H1 (cell line): ENCODE measurements around the gene FGGY. TPM values are rescaled to one million over a fixed set of nuclear protein-coding genes. Genes with fewer than 3 reads are reported as not detected.

Experiments
- CTCF ChIA-PET: fragments of 300-600 bp; sonication (Branson Sonifier 250); formaldehyde crosslinking; loops from one replicate; lab custom pipeline; 2021; ENCODE audit not compliant: partially characterized antibody; lab: Charles Lee
- POLR2A ChIA-PET: fragments of 300-600 bp; sonication (Branson Sonifier 250); formaldehyde crosslinking; loops from one replicate; lab custom pipeline; 2021; ENCODE audit warnings: inconsistent platforms; ENCODE audit not compliant: partially characterized antibody; lab: Charles Lee
- DNase-seq, 2 experiments: peaks; one replicate each; pipeline versions ENCODE4 v3.0.0 to v3.0.0-alpha.2; 2010 to 2022; ENCODE audit warnings: low spot score in 2 of 2, low read depth in 1 of 2, mixed read lengths in 1 of 2
- FAIRE-seq: peaks from 2 replicates; lab custom pipeline; 2011; peaks lifted over from hg19 to GRCh38; lab: Jason Lieb, UNC
- H2AFZ ChIP-seq: 2 replicates; pipeline ENCODE4 v1.8.1; 2012; ENCODE audit warnings: low read length, inconsistent platforms
- H2AK5ac ChIP-seq: 2 replicates; pipeline ENCODE4 v1.6.1; 2013; ENCODE audit warnings: low read depth, low read length
- H2BK120ac ChIP-seq: replicated peaks from 2 replicates; pipeline ENCODE3; 2013; ENCODE audit warnings: low read depth, low read length, inconsistent platforms
- H2BK12ac ChIP-seq: 2 replicates; pipeline ENCODE4 v1.6.1; 2013; ENCODE audit warnings: low read depth, low read length
- H2BK15ac ChIP-seq: 2 replicates; pipeline ENCODE4 v1.6.1; 2013; ENCODE audit warnings: low read length
- H2BK20ac ChIP-seq: 2 replicates; pipeline ENCODE4 v1.6.1; 2013; ENCODE audit warnings: low read length
- H2BK5ac ChIP-seq: 2 replicates; pipeline ENCODE4 v1.6.1; 2013; ENCODE audit warnings: low read depth, low read length
- H3K14ac ChIP-seq: 2 replicates; pipeline ENCODE4 v1.6.1; 2013; ENCODE audit warnings: inconsistent platforms; ENCODE audit not compliant: insufficient read length
- H3K18ac ChIP-seq: 2 replicates; pipeline ENCODE4 v1.6.1; 2013; ENCODE audit warnings: low read length; ENCODE audit errors: extremely low read depth
- H3K23ac ChIP-seq: 2 replicates; pipeline ENCODE4 v1.6.1; 2013; ENCODE audit warnings: inconsistent platforms; ENCODE audit not compliant: insufficient read length
- H3K23me2 ChIP-seq: 2 replicates; pipeline ENCODE4 v1.6.1; 2013; ENCODE audit warnings: low read depth, low read length
- H3K27ac ChIP-seq: 2 replicates; pipeline ENCODE4 v1.6.1; 2011; ENCODE audit warnings: low read depth, low read length, inconsistent platforms
- H3K27me3 ChIP-seq, 4 experiments: replicated peaks in 1 of 4; 1 replicate in 1 of 4; 2 replicates in 3 of 4; pipeline versions ENCODE4 v1.6.1 to v1.8.1; 2011 to 2013; ENCODE audit warnings: low read length in 3 of 4, mild to moderate bottlenecking in 3 of 4, inconsistent platforms in 2 of 4, mixed read lengths in 2 of 4, moderate library complexity in 1 of 4; ENCODE audit not compliant: control insufficient read depth in 3 of 4, insufficient read depth in 3 of 4; ENCODE audit errors: extremely low read depth in 1 of 4
- H3K36me3 ChIP-seq, 4 experiments: 2 replicates each; pipeline versions ENCODE4 v1.6.1 to v1.8.1; 2011 to 2013; ENCODE audit warnings: mild to moderate bottlenecking in 4 of 4, low read length in 3 of 4, moderate library complexity in 2 of 4, control low read depth in 1 of 4, inconsistent platforms in 1 of 4; ENCODE audit not compliant: insufficient read depth in 4 of 4, control insufficient read depth in 2 of 4
- H3K4ac ChIP-seq: replicated peaks from 2 replicates; pipeline ENCODE3; 2013; ENCODE audit warnings: low read length, low read depth, mixed read lengths, inconsistent platforms; ENCODE audit not compliant: insufficient read length
- H3K4me1 ChIP-seq, 4 experiments: replicated peaks in 1 of 4; 1 replicate in 1 of 4; 2 replicates in 3 of 4; pipeline versions ENCODE4 v1.6.1 to v1.8.1; 2011 to 2013; ENCODE audit warnings: low read length in 3 of 4, inconsistent platforms in 2 of 4, mixed read lengths in 1 of 4; ENCODE audit not compliant: insufficient read depth in 4 of 4, control insufficient read depth in 3 of 4
- H3K4me2 ChIP-seq, 2 experiments: 2 replicates each; pipeline versions ENCODE4 v1.6.1 to v1.8.1; 2011 to 2013; ENCODE audit warnings: low read depth in 2 of 2, low read length in 2 of 2, control low read depth in 1 of 2, inconsistent platforms in 1 of 2, mild to moderate bottlenecking in 1 of 2; ENCODE audit not compliant: insufficient read depth in 1 of 2
- H3K4me3 ChIP-seq, 4 experiments: fragments of 200-600, 300-600 bp in 1 of 4; sonication (generic), shearing (Covaris generic), sonication (Bioruptor Twin) in 1 of 4; 2 replicates each; pipeline versions ENCODE4 v1.5.1 to v1.8.1; 2011 to 2016; ENCODE audit warnings: low read length in 4 of 4, low read depth in 3 of 4, control low read depth in 2 of 4, inconsistent platforms in 2 of 4, mild to moderate bottlenecking in 2 of 4, mixed read lengths in 1 of 4, moderate library complexity in 1 of 4; ENCODE audit not compliant: insufficient read depth in 2 of 4; ENCODE audit errors: extremely low read depth in 1 of 4
- H3K56ac ChIP-seq: replicated peaks from 2 replicates; pipeline ENCODE3; 2013; ENCODE audit warnings: low read depth, mild to moderate bottlenecking, mixed read lengths, low read length, inconsistent platforms; ENCODE audit not compliant: insufficient read length
- H3K79me1 ChIP-seq: 2 replicates; pipeline ENCODE4 v1.6.1; 2013; ENCODE audit warnings: low read depth, low read length, control low read depth
- H3K79me2 ChIP-seq, 2 experiments: 2 replicates each; pipeline versions ENCODE4 v1.6.1 to v1.8.1; 2012 to 2013; ENCODE audit warnings: low read length in 2 of 2, mild to moderate bottlenecking in 2 of 2, inconsistent platforms in 1 of 2; ENCODE audit not compliant: insufficient read depth in 2 of 2, control insufficient read depth in 1 of 2
- H3K9ac ChIP-seq, 4 experiments: replicated peaks in 1 of 4; 1 replicate in 1 of 4; 2 replicates in 3 of 4; pipeline versions ENCODE4 v1.6.1 to v1.8.1; 2011 to 2013; ENCODE audit warnings: low read depth in 3 of 4, low read length in 3 of 4, control low read depth in 2 of 4, mild to moderate bottlenecking in 2 of 4, moderate library complexity in 2 of 4, inconsistent platforms in 1 of 4; ENCODE audit errors: extremely low read depth in 1 of 4
- H3K9me3 ChIP-seq, 2 experiments: 2 replicates each; pipeline versions ENCODE4 v1.6.1 to v1.8.1; 2012 to 2013; ENCODE audit warnings: mild to moderate bottlenecking in 2 of 2, moderate library complexity in 2 of 2, control low read depth in 1 of 2, inconsistent platforms in 1 of 2, low read depth in 1 of 2, low read length in 1 of 2, mixed read lengths in 1 of 2; ENCODE audit not compliant: insufficient read depth in 2 of 2
- H4K20me1 ChIP-seq, 2 experiments: replicated peaks in 1 of 2; 2 replicates each; pipeline versions ENCODE3 to v1.8.1; 2011 to 2013; ENCODE audit warnings: inconsistent platforms in 2 of 2, low read length in 2 of 2, mild to moderate bottlenecking in 1 of 2; ENCODE audit not compliant: insufficient read depth in 2 of 2, control insufficient read depth in 1 of 2
- H4K5ac ChIP-seq: 2 replicates; pipeline ENCODE4 v1.6.1; 2013; ENCODE audit warnings: low read length, low read depth, mixed read lengths, inconsistent platforms; ENCODE audit not compliant: insufficient read length
- H4K8ac ChIP-seq: 2 replicates; pipeline ENCODE4 v1.8.0; 2013; ENCODE audit warnings: mild to moderate bottlenecking, moderate library complexity, low read length, inconsistent platforms; ENCODE audit not compliant: insufficient read depth; ENCODE audit errors: extremely low read depth
- H4K91ac ChIP-seq: replicated peaks from 2 replicates; pipeline ENCODE3; 2013; ENCODE audit warnings: low read length, mixed read lengths, inconsistent platforms; ENCODE audit not compliant: insufficient read length
- BACH1 ChIP-seq: IDR thresholded peaks from 2 replicates; pipeline ENCODE4 v1.6.1; 2012; ENCODE audit warnings: low read length, improper control_type of control experiment
- BCL11A ChIP-seq, 2 experiments: IDR thresholded peaks; one replicate each; pipeline ENCODE4 v1.6.1; 2011; ENCODE audit warnings: low read depth in 2 of 2, low read length in 2 of 2, mild to moderate bottlenecking in 2 of 2
- BRCA1 ChIP-seq: IDR thresholded peaks from 2 replicates; pipeline ENCODE4 v1.6.1; 2012; ENCODE audit warnings: low read depth, low read length, improper control_type of control experiment
- CHD2 ChIP-seq: IDR thresholded peaks from 2 replicates; pipeline ENCODE4 v1.6.1; 2012; ENCODE audit warnings: low read length, improper control_type of control experiment
- CTCF ChIP-seq, 3 experiments: IDR thresholded peaks; 1 replicate in 2 of 3; 2 replicates in 1 of 3; pipeline versions ENCODE4 v1.5.1 to v1.6.1; 2011; ENCODE audit warnings: low read length in 3 of 3, mild to moderate bottlenecking in 3 of 3, inconsistent platforms in 2 of 3, low read depth in 1 of 3, moderate library complexity in 1 of 3; ENCODE audit not compliant: insufficient read depth in 1 of 3; ENCODE audit errors: control extremely low read depth in 1 of 3
- KDM5A ChIP-seq: fragments of 200-600 bp; IDR thresholded peaks from 2 replicates; pipeline ENCODE4 v1.7.1; 2012; ENCODE audit warnings: mild to moderate bottlenecking, low read length, inconsistent platforms, mixed read lengths
- NRF1 ChIP-seq: IDR thresholded peaks from 2 replicates; pipeline ENCODE4 v1.6.1; 2011; ENCODE audit warnings: mild to moderate bottlenecking, low read depth, low read length, improper control_type of control experiment
- POLR2A ChIP-seq, 2 experiments: IDR thresholded peaks; 1 replicate in 1 of 2; 2 replicates in 1 of 2; pipeline ENCODE4 v1.6.1; 2011; ENCODE audit warnings: low read depth in 2 of 2, low read length in 2 of 2, mild to moderate bottlenecking in 2 of 2; ENCODE audit errors: control extremely low read depth in 1 of 2
- RXRA ChIP-seq: IDR thresholded peaks from 2 replicates; pipeline ENCODE4 v1.6.1; 2011; ENCODE audit warnings: low read depth, mild to moderate bottlenecking, low read length, moderate library complexity; ENCODE audit not compliant: insufficient read depth
- SIRT6 ChIP-seq: IDR thresholded peaks from one replicate; pipeline ENCODE4 v1.7.1; 2012; ENCODE audit warnings: low read length, inconsistent platforms
- SUZ12 ChIP-seq: fragments of 200-600 bp; sonication (generic); IDR thresholded peaks from 2 replicates; pipeline ENCODE4 v1.6.1; 2012; ENCODE audit warnings: mild to moderate bottlenecking, inconsistent platforms, low read length, moderate library complexity, mixed read lengths
- WGBS, 2 experiments: shearing (Covaris generic) in 1 of 2; methylation state at CpG; one replicate each; pipeline versions ENCODE4 v1.1.6 to v1.1.7; 2013 to 2015; ENCODE audit warnings: low lambda C conversion rate in 2 of 2, mixed read lengths in 2 of 2, inconsistent platforms in 1 of 2, low coverage in 1 of 2, missing lambda C conversion rate in 1 of 2; ENCODE audit not compliant: insufficient replicate concordance in 2 of 2, insufficient coverage in 1 of 2, insufficient read length in 1 of 2; ENCODE audit errors: extremely low coverage in 1 of 2, missing lambda C conversion rate in 1 of 2; 5-methylcytosine and 5-hydroxymethylcytosine counted together
- polyA plus RNA-seq, 7 experiments: library from polyadenylated mRNA; depleted of rRNA in 3 of 7; stranded (reverse) in 5 of 7; unstranded in 2 of 7; fragments of >200 nt in 5 of 7; fragments of 200-250 nt in 2 of 7; gene quantifications; 1 replicate in 5 of 7; 2 replicates in 1 of 7; 4 replicates in 1 of 7; pipeline versions ENCODE4 v1.2.1 to v1.2.3, GENCODE V29; 2011 to 2013; ENCODE audit warnings: missing spikeins in 2 of 7, mixed read lengths in 2 of 7
- total RNA-seq: library from RNA; stranded (reverse); fragmentation: NEBNext Ultra II Directional; extraction: Animal tissue kit (Norgen Biotek cat#: 25700); gene quantifications from 2 replicates; pipeline ENCODE4 v1.2.1, GENCODE V29; 2021
- TF ChIP-seq, protein P1 (sequence below): IDR thresholded peaks from 2 replicates; pipeline ENCODE4 v1.6.1; 2011; ENCODE audit warnings: low read length, improper control_type of control experiment

FGGY gene
- total and polyA plus RNA-seq, 2 of the 8 experiments (the other 6 are each of a cell fraction or from before 2014, with no cell fraction given) = 10.3 to 12.5 TPM

GRCh38 chr1:59561796-59562195 lies 264.9 kb downstream of the FGGY start:
- H2BK15ac ChIP-seq = no peak overlapping the region
- DNase-seq (no peak), FAIRE-seq (no peak)
- ChIA-PET CTCF (interaction anchor here (0.7 to 1.0 kb wide), 3 partner anchors 9 to 484 kb away, joined by 3 read pairs; no protein-coding TSS in a partner anchor), POLR2A (no interaction called here)
- no peak overlapping the region for H4K91ac ChIP-seq
- H3K9me3 ChIP-seq = peaks cover 2 to 5% of the 10 kb centered on the region in 2 experiments; a peak in 1 of 4 replicates
- H3K56ac ChIP-seq = no peak overlapping the region
- no peak overlapping the region for H2BK20ac ChIP-seq
- no peaks in the 10 kb centered on the region for H3K4me1 ChIP-seq
- H2BK5ac ChIP-seq = no peak overlapping the region
- no peaks in the 10 kb centered on the region for H4K20me1 ChIP-seq
- no peak overlapping the region for H2BK12ac ChIP-seq
- no peaks in the 10 kb centered on the region for H3K27me3 ChIP-seq
- H2AFZ ChIP-seq = no peak overlapping the region
- no peak overlapping the region for H4K5ac ChIP-seq
- H3K79me2 ChIP-seq = no peaks in the 10 kb centered on the region
- no peak overlapping the region for H2AK5ac ChIP-seq
- H3K4me2 ChIP-seq = no peak overlapping the region
- H3K9ac ChIP-seq = no peak overlapping the region
- no peaks in the 10 kb centered on the region for H3K36me3 ChIP-seq
- H3K4ac ChIP-seq = no peak overlapping the region
- no peak overlapping the region for H2BK120ac ChIP-seq
- no peak overlapping the region for H4K8ac ChIP-seq
- WGBS, 2 experiments = 100% methylated on average over 1 of the region's 1 CpG; no CpG with 5 or more reads in 1 of the 2 experiments
- H3K23ac ChIP-seq = no peak overlapping the region
- H3K23me2 ChIP-seq = no peaks in the 10 kb centered on the region
- H3K4me3 ChIP-seq = no peak overlapping the region
- H3K14ac ChIP-seq = no peak overlapping the region
- H3K79me1 ChIP-seq = no peaks in the 10 kb centered on the region
- H3K27ac ChIP-seq = no peak overlapping the region
- no peak overlapping the region for H3K18ac ChIP-seq
- no peak for TF ChIP-seq RXRA
- TF ChIP-seq NRF1 = no peak
- TF ChIP-seq BACH1 = no peak
- no peak for TF ChIP-seq SUZ12
- no peak for TF ChIP-seq POLR2A (IDR thresholded peaks at IDR 0.05; ENCODE audit: control extremely low read depth in 1 of 2, low read depth in 2 of 2, low read length in 2 of 2)
- TF ChIP-seq KDM5A = no peak
- no peak for TF ChIP-seq CTCF (IDR thresholded peaks at IDR 0.05; ENCODE audit: control extremely low read depth in 1 of 3, insufficient read depth in 1 of 3, low read depth in 1 of 3, low read length in 3 of 3)
- no peak for TF ChIP-seq SIRT6
- TF ChIP-seq, protein P1, sequence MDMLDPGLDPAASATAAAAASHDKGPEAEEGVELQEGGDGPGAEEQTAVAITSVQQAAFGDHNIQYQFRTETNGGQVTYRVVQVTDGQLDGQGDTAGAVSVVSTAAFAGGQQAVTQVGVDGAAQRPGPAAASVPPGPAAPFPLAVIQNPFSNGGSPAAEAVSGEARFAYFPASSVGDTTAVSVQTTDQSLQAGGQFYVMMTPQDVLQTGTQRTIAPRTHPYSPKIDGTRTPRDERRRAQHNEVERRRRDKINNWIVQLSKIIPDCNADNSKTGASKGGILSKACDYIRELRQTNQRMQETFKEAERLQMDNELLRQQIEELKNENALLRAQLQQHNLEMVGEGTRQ = no peak
- no peak for TF ChIP-seq BRCA1
- TF ChIP-seq BCL11A (IDR thresholded peaks at IDR 0.05; ENCODE audit: low read depth in 2 of 2, low read length in 2 of 2) = no peak
- no peak for TF ChIP-seq CHD2
